ENCODE measurements around the gene CRIP2.

- TF ChIP-seq CTCF (optimal IDR thresholded peaks at IDR 0.05 in 1 of 3, IDR thresholded peaks at IDR 0.05 in 1 of 3, conservative IDR thresholded peaks at IDR 0.05 in 1 of 3; ENCODE audit: extremely low read depth in 1 of 3, insufficient read depth in 2 of 3, low read length in 3 of 3) (no peak), EZH2 (IDR thresholded peaks at IDR 0.05; ENCODE audit: low read length) (no peak)
These were observed 9.2 kb upstream of the CRIP2 start for GRCh38 chr14:105465209-105466031.

Measured in keratinocyte (primary cell).